PFSK-1 (cell line): ENCODE measurements around the gene MLN.

Experiments
- POLR2AphosphoS5 ChIP-seq: IDR thresholded peaks from 2 replicates; pipeline ENCODE4 v1.6.1; 2012; ENCODE audit warnings: low read depth, mild to moderate bottlenecking, control low read depth, low read length, moderate library complexity
- TF ChIP-seq, protein P1 (sequence below), 2 experiments: IDR thresholded peaks; 2 replicates each; pipeline versions ENCODE4 v1.6.1 to v1.8.0; 2011 to 2012; ENCODE audit warnings: low read depth in 2 of 2, low read length in 2 of 2, control low read depth in 1 of 2, inconsistent platforms in 1 of 2, mild to moderate bottlenecking in 1 of 2, moderate library complexity in 1 of 2; ENCODE audit not compliant: insufficient read depth in 1 of 2

- TF ChIP-seq, protein P1, sequence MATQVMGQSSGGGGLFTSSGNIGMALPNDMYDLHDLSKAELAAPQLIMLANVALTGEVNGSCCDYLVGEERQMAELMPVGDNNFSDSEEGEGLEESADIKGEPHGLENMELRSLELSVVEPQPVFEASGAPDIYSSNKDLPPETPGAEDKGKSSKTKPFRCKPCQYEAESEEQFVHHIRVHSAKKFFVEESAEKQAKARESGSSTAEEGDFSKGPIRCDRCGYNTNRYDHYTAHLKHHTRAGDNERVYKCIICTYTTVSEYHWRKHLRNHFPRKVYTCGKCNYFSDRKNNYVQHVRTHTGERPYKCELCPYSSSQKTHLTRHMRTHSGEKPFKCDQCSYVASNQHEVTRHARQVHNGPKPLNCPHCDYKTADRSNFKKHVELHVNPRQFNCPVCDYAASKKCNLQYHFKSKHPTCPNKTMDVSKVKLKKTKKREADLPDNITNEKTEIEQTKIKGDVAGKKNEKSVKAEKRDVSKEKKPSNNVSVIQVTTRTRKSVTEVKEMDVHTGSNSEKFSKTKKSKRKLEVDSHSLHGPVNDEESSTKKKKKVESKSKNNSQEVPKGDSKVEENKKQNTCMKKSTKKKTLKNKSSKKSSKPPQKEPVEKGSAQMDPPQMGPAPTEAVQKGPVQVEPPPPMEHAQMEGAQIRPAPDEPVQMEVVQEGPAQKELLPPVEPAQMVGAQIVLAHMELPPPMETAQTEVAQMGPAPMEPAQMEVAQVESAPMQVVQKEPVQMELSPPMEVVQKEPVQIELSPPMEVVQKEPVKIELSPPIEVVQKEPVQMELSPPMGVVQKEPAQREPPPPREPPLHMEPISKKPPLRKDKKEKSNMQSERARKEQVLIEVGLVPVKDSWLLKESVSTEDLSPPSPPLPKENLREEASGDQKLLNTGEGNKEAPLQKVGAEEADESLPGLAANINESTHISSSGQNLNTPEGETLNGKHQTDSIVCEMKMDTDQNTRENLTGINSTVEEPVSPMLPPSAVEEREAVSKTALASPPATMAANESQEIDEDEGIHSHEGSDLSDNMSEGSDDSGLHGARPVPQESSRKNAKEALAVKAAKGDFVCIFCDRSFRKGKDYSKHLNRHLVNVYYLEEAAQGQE (IDR thresholded peaks at IDR 0.05; ENCODE audit: insufficient read depth in 1 of 2, low read depth in 2 of 2, low read length in 2 of 2) = no peak
- no peak for TF ChIP-seq POLR2AphosphoS5
These were observed 31.5 kb downstream of the MLN start for GRCh38 chr6:33772082-33772830.
